K562 (cell line): Measurements from ENCODE around the gene MINPP1. TPM values are rescaled to one million over a fixed set of nuclear protein-coding genes. Genes with fewer than 3 reads are reported as not detected.

Experiments
- DACH1 ChIP-seq: fragments of 450-650 bp; IDR thresholded peaks from 2 replicates; pipeline ENCODE4 v1.6.1; 2018; ENCODE audit not compliant: partially characterized antibody
- HDAC6 ChIP-seq: IDR thresholded peaks from 2 replicates; pipeline ENCODE4 v1.6.1; 2012; ENCODE audit warnings: low read depth, mild to moderate bottlenecking, control low read depth, inconsistent platforms, low read length, moderate library complexity
- MLLT1 ChIP-seq, 2 experiments: fragments of 450-650 bp; IDR thresholded peaks; 2 replicates each; pipeline ENCODE4 v1.6.1; 2016
- PHTF2 ChIP-seq: fragments of 250-450 bp; sonication (Bioruptor Pico); IDR thresholded peaks from 2 replicates; pipeline ENCODE4 v1.5.0; 2021; ENCODE audit warnings: mild to moderate bottlenecking
- POLR3A ChIP-seq: IDR thresholded peaks from 2 replicates; pipeline ENCODE4 v1.6.1; 2011; ENCODE audit warnings: borderline replicate concordance, mild to moderate bottlenecking, moderate library complexity; ENCODE audit not compliant: insufficient read length, insufficient read depth; ENCODE audit errors: extremely low read depth
- THAP12 ChIP-seq: fragments of 250-450 bp; sonication (Bioruptor Pico); IDR thresholded peaks from 2 replicates; pipeline ENCODE4 v1.9.0; 2021; ENCODE audit warnings: mild to moderate bottlenecking, inconsistent platforms
- ZBTB26 ChIP-seq: fragments of 450-650 bp; formaldehyde crosslinking; IDR thresholded peaks from 2 replicates; pipeline ENCODE4 v1.4.0; 2022; ENCODE audit warnings: missing genetic modification characterization
- polyA plus RNA-seq, 8 experiments: library from polyadenylated mRNA; depleted of rRNA in 4 of 8; stranded (reverse) in 5 of 8; unstranded in 3 of 8; fragments of >200 nt; fragmentation: Nextera tagmentation in 2 of 8; fragmentation: Illumina TruSeq in 1 of 8; extraction: Ambion mirVana in 2 of 8; extraction: Trizol in 1 of 8; gene quantifications; 2 replicates each; pipeline versions ENCODE4 v1.2.1 to v1.2.3, GENCODE V29; 2011 to 2014; ENCODE audit warnings: inconsistent platforms in 1 of 8, missing spikeins in 1 of 8
- total RNA-seq, 7 experiments: library from RNA; depleted of rRNA in 6 of 7; stranded (reverse); fragments of >200 nt in 6 of 7; fragmentation: Illumina TruSeq in 2 of 7; extraction: Trizol in 2 of 7; gene quantifications; 2 replicates each; pipeline versions ENCODE4 v1.2.1 to v1.2.3, GENCODE V29; 2011 to 2021; ENCODE audit warnings: low replicate concordance in 1 of 7

MINPP1 gene
- total and polyA plus RNA-seq, 9 of the 15 experiments (the other 6 are each of a cell fraction or from before 2014, with no cell fraction given) = 11.5 to 44.5 (median 27.1) TPM

GRCh38 chr10:87545783-87546182, 41.1 kb downstream of the MINPP1 start (continued):
- no peak for TF ChIP-seq ZBTB26
- TF ChIP-seq MLLT1 (IDR thresholded peaks at IDR 0.05) = no peak
- no peak for TF ChIP-seq POLR3A
- TF ChIP-seq HDAC6 = no peak
- no peak for TF ChIP-seq PHTF2 (CRISPR knock-in tag)
- no peak for TF ChIP-seq DACH1
- TF ChIP-seq THAP12 (CRISPR knock-in tag) = no peak
